Regular cardiac myocyte (primary cell): ENCODE measurements around the gene OR51L1. TPM values are rescaled to one million over a fixed set of nuclear protein-coding genes. Genes with fewer than 3 reads are reported as not detected.

Source experiments
- total RNA-seq: library from RNA; depleted of rRNA; stranded (reverse); fragments of >200 nt; gene quantifications from 2 replicates; pipeline ENCODE4 v1.2.3, GENCODE V29; 2014

Gene OR51L1, protein sequence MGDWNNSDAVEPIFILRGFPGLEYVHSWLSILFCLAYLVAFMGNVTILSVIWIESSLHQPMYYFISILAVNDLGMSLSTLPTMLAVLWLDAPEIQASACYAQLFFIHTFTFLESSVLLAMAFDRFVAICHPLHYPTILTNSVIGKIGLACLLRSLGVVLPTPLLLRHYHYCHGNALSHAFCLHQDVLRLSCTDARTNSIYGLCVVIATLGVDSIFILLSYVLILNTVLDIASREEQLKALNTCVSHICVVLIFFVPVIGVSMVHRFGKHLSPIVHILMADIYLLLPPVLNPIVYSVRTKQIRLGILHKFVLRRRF
- not detected in 2 replicates for total RNA-seq

GRCh38 chr11:4994551-4994950 is at the start of gene OR51L1:
TSS of gene OR51L1 (plus strand) at chr11:4994851. CDS start at chr11:4998983, 4,132 bp downstream.

DNA sequence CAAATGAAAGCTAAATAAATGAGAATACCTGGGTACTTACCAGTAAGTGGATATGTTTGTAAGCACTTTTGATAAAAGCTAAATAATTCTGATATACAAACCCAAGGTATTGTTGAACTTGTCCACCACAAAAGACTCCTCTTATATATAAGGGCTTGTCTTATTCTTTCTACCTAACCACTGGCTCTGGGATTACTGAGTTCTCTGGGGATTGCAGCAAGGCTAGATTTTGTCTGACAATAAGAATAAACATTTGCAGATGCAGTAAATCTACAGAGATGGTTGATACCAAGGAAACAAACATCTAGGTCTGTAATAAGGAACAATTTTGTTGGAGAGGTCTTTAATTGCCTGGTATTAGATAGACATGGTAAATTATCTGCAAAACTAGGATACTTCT is 47.1 kb upstream of the OR51L1 start, which contains the start of gene OR51A4:
Gene OR51A4, minus strand, starts transcription at position 101 of the 400 bp plus-strand sequence. CDS start 505 bp downstream, outside the sequence.

DNA sequence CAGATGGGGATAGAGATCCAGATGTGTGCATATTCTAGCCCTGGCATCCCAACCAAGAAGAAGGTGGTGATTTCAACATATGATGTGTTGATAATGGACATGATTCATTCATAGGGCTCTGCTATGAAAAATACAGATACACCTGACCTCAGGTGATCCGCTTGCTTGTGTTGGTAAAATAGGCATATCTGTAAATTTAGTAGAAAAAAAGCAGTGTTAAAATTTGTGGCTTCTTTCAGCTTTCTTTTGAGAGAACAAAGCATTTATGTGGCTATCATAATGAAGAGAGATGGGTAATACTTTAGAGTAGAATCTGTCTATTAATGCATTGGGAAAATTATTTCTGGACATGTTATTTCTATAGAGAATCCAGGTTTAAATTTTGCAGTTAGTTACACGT is 39.0 kb upstream of the OR51L1 start, which contains the start of gene OR51A2:
Gene OR51A2, minus strand, starts transcription at position 101 of the 400 bp plus-strand sequence. Its CDS starts 0 bp downstream, at position 101.

GRCh38 chr11:5046226-5046625 is 51.6 kb downstream of the OR51L1 start, which contains the start of gene OR52J3:
TSS of gene OR52J3 (plus strand) at chr11:5046526. CDS start at chr11:5046526, 0 bp downstream.

Other genes with a start within 250 kb of the OR51L1 start
- not detected in 2 replicates for gene OR51F1, start 224.9 kb upstream of the OR51L1 start, total RNA-seq
- not detected in 2 replicates for gene OR52R1, start 190.5 kb upstream of the OR51L1 start, total RNA-seq
- not detected in 2 replicates for gene OR51F2, start 173.5 kb upstream of the OR51L1 start, total RNA-seq
- not detected in 2 replicates for gene OR51S1, start 145.6 kb upstream of the OR51L1 start, total RNA-seq
- not detected in 2 replicates for gene OR51T1, start 113.0 kb upstream of the OR51L1 start, total RNA-seq
- gene OR51A7, start 91.1 kb upstream of the OR51L1 start, total RNA-seq, result not detected in 2 replicates
- gene OR51G2, start 75.5 kb upstream of the OR51L1 start, total RNA-seq, result not detected in 2 replicates
- not detected in 2 replicates for gene OR51G1, start 70.5 kb upstream of the OR51L1 start, total RNA-seq
- under 0.01 TPM in 1 of 2 replicates, not detected in the other for gene OR51A4, start 47.2 kb upstream of the OR51L1 start, total RNA-seq
- gene OR51A2, start 39.1 kb upstream of the OR51L1 start, total RNA-seq, result not detected in 2 replicates
- gene OR52J3, start 51.7 kb downstream of the OR51L1 start, total RNA-seq, result not detected in 2 replicates
- not detected in 2 replicates for gene OR52E2, start 64.8 kb downstream of the OR51L1 start, total RNA-seq
- not detected in 2 replicates for gene OR52E1, start 74.7 kb downstream of the OR51L1 start, total RNA-seq
- not detected in 2 replicates for gene OR52A5, start 143.5 kb downstream of the OR51L1 start, total RNA-seq
- gene OR52A1, start 159.9 kb downstream of the OR51L1 start, total RNA-seq, result not detected in 2 replicates
- not detected in 2 replicates for gene OR51V1, start 205.8 kb downstream of the OR51L1 start, total RNA-seq
- not detected in 2 replicates for gene HBB, start 232.2 kb downstream of the OR51L1 start, total RNA-seq
- gene HBD, start 239.6 kb downstream of the OR51L1 start, total RNA-seq, result 0.19 TPM in 1 of 2 replicates, not detected in the other